IPS-18a (cell line): ENCODE data around the gene NBPF12.
"Not testable (repeated sequence)": the region's sequence is repeated elsewhere in the genome, so short reads cannot be mapped to it uniquely, and the experiment has no call there.

ENCODE experiments used
- H3K27ac ChIP-seq: one replicate; pipeline ENCODE4 v1.5.1; 2013; ENCODE audit warnings: low read length
- H3K27me3 ChIP-seq: one replicate; pipeline ENCODE4 v1.6.1; 2013; ENCODE audit warnings: mild to moderate bottlenecking, low read length; ENCODE audit not compliant: control insufficient read depth, insufficient read depth
- H3K36me3 ChIP-seq: one replicate; pipeline ENCODE4 v1.6.1; 2013; ENCODE audit warnings: low read depth, low read length; ENCODE audit not compliant: control insufficient read depth
- H3K4me1 ChIP-seq: one replicate; pipeline ENCODE4 v1.6.1; 2013; ENCODE audit warnings: low read depth, low read length; ENCODE audit not compliant: control insufficient read depth
- H3K4me3 ChIP-seq: one replicate; pipeline ENCODE4 v1.5.1; 2013; ENCODE audit warnings: low read length
- H3K9ac ChIP-seq: one replicate; pipeline ENCODE4 v1.6.1; 2013; ENCODE audit warnings: mild to moderate bottlenecking, low read length, moderate library complexity
- H3K9me3 ChIP-seq: one replicate; pipeline ENCODE4 v1.6.1; 2013; ENCODE audit warnings: low read depth, low read length; ENCODE audit not compliant: control insufficient read depth

The NBPF12 gene

DNA sequence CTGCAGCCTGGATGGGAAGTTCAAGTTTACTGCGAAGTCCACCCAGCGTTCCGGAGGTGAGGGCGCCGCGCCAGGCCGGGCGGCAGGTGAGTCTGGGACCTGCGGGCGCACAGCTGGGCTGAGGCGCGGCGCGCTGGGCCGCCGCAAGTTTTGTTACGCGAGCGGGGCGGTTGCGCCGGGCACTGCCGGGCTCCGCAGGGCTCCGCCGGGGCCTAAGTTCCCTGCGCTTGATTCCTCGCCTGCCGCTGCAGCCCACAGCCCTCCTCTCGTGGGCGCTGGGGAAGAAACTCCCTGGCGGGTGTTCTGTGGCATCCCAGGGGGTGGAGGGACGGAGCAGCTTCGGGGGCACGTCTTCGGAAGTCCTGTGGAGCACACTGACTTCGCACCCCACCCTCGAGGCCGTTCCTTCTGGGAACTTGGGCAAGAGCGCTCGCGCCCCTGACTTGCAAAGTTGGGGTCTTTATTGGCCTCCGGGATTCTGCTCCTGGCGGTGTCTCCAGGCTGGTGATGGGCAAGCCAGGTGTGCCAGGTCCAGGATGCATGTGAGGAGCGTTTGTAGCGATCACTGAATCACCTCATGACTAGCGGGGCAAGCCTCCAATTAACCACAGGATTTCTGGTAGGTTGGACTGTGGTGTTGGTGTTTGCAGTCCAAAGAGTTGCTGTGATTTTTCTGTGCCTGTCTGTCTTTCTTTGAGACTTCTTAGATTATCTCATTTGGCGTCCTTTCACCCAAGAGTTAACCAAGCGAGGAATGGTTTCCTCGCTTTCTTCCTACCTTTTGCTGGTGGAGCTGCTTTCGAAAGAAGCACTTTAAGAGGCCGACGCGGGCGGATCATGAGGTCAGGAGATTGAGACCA, 1.0 kb downstream of the NBPF12 start:
- not testable (repeated sequence) for H3K36me3 ChIP-seq, H3K4me1 ChIP-seq, H3K27ac ChIP-seq, H3K9me3 ChIP-seq, H3K27me3 ChIP-seq
- Histone ChIP-seq H3K9ac (peak overlapping the region; percentile 66), H3K4me3 (peak overlapping the region; percentile 62)

DNA sequence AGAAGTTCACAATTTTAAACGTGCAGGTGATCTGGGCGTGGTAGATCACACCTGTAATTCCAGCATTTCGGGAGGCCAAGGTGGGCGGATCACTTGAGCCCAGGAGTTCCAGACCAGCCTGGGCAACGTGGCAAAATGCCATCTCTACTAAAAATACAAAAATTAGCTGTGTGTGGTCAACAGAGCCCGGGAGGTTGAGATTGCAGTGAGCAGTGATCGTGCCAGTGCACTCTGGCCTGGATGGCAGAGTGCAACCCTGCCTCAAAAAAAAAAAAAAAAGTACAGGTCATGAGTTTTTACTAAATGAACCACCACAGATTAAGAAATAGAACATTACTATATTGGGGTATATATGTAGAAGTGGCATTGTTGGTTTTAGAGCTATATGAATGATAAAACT, 2.2 kb downstream of the NBPF12 start:
- not testable (repeated sequence) for H3K36me3 ChIP-seq, H3K9ac ChIP-seq, H3K4me3 ChIP-seq, H3K27ac ChIP-seq, H3K9me3 ChIP-seq, H3K27me3 ChIP-seq, H3K4me1 ChIP-seq

DNA sequence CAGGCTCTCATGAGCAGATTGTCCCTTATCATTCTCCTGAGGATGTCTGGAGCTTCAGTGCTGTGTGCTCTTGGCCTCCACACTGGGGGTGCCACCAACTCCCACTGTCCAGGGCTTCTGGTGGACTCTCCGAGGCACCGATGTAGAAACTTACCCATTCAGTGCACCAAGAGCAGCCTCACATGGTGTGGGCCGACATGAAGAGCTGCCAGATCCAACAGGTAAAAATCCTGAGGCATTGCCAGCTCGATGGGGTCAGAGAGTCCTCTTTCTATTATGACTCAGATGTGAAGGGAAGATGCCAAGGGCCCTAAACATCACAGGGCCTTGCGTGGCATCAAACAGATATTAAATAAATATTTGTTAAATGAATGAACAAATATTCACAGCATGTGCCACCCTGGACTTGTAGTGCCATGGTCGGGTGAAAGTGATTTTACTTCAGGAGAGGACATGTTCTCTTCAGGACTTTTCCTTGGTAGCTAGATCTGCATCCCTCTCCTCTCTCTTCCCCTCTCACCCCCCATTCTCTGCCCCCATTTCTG, 5.3 kb downstream of the NBPF12 start:
- H3K36me3 ChIP-seq, H3K9me3 ChIP-seq, H3K4me1 ChIP-seq, H3K9ac ChIP-seq, H3K4me3 ChIP-seq, H3K27me3 ChIP-seq, H3K27ac ChIP-seq: not testable (repeated sequence)

DNA sequence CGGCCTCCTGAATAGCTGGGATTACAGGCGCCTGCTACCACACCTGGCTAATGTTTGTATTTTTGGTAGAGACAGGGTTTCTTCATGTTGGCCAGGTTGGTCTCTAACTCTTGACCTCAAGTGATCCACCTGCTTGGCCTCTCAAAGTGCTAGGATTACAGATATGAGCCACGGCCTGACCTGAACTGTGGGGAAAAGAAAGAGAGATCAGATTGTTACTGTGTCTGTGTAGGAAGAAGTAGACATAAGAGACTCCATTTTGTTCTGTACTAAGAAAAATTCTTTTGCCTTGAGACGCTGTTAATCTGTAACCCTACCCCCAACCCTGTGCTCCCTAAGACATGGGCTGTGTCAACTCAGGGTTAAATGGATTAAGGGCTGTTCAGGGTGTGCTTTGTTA, 10.0 kb downstream of the NBPF12 start:
- H3K4me1 ChIP-seq, H3K9ac ChIP-seq, H3K27me3 ChIP-seq, H3K36me3 ChIP-seq, H3K4me3 ChIP-seq, H3K27ac ChIP-seq, H3K9me3 ChIP-seq: not testable (repeated sequence)

DNA sequence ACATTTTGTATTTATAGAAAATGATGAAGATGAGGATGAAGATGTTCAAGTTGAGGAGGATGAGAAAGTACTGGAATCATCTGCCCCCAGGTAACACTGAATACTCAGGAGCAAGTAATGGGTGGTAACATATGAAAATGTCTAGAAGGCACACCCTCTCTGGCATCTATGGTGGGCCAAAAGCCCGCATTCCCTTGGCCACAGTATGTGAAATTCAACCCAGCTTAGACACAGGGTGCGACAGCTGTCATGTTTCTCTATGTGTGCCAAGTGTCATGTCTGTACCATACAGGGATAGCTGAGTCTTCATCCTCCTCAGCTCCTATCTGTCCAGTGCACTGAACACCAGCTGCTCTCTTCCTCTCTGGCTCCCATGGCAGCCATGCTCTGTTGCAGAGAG, 26.2 kb downstream of the NBPF12 start:
- H3K9me3 ChIP-seq, H3K4me1 ChIP-seq, H3K27me3 ChIP-seq, H3K36me3 ChIP-seq, H3K27ac ChIP-seq, H3K9ac ChIP-seq, H3K4me3 ChIP-seq: not testable (repeated sequence)

DNA sequence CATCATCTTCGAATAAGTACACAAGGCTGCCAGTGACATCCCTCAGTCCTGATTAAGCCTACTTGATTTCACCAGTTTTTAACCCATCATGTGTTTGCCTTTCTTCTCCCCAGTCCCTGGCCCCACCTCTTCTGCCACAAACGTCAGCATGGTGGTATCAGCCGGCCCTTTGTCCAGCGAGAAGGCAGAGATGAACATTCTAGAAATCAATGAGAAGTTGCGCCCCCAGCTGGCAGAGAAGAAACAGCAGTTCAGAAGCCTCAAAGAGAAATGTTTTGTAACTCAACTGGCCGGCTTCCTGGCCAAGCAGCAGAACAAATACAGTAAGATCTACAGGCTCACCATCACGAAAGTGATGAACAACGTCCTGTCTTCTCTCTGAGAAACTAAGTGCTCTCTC, 28.2 kb downstream of the NBPF12 start:
- H3K4me3 ChIP-seq, H3K9me3 ChIP-seq, H3K36me3 ChIP-seq, H3K27ac ChIP-seq, H3K9ac ChIP-seq, H3K4me1 ChIP-seq, H3K27me3 ChIP-seq: not testable (repeated sequence)

DNA sequence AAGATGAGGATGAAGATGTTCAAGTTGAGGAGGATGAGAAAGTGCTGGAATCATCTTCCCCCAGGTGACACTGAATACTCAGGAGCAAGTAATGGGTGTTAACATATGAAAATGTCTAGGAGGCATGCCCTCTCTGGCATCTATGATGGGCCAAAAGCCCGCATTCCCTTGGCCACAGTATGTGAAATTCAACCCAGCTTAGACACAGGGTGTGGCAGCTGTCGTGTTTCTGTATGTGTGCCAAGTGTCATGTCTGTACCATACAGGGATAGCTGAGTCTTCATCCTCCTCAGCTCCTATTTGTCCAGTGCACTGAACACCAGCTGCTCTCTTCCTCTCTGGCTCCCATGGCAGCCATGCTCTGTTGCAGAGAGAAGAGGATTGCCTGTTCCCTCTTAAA, 32.5 kb downstream of the NBPF12 start:
- not testable (repeated sequence) for H3K36me3 ChIP-seq, H3K27ac ChIP-seq, H3K9ac ChIP-seq, H3K27me3 ChIP-seq, H3K4me3 ChIP-seq, H3K9me3 ChIP-seq, H3K4me1 ChIP-seq

DNA sequence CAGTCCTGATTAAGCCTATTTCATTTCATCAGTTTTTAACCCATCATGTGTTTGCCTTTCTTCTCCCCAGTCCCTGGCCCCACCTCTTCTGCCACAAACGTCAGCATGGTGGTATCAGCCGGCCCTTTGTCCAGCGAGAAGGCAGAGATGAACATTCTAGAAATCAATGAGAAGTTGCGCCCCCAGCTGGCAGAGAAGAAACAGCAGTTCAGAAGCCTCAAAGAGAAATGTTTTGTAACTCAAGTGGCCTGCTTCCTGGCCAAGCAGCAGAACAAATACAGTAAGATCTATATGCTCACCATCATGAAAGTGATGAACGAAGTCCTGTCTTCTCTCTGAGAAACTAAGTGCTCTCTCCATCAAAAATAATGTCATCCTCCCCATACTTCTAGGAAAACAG, 34.6 kb downstream of the NBPF12 start:
- not testable (repeated sequence) for H3K27me3 ChIP-seq

DNA sequence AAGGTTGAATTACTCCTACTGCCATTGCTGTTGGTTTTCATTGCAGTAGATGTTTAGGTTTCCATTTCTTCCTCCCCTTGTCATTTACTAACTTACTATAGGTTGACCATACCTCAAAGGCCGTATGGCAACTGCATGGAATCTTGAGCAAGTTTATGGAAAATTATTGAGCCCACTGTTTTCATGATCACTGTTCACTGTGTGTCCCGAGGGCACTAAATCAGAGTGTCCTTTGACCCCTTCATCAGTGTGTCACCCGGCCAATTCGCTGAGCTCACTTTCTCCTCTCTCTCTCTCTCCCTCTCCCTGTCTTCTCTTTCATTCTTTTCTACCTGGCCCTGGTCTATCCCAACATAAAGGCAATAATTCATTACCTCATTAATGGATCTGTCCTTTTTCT, 47.7 kb downstream of the NBPF12 start:
- not testable (repeated sequence) for H3K27me3 ChIP-seq, H3K27ac ChIP-seq, H3K9ac ChIP-seq, H3K9me3 ChIP-seq, H3K4me1 ChIP-seq, H3K4me3 ChIP-seq
- H3K36me3 ChIP-seq, result peaks cover 15% of the 10 kb centered on the region

More for the DNA sequence above, 34.6 kb downstream of the NBPF12 start:
- not testable (repeated sequence) for H3K9ac ChIP-seq, H3K4me3 ChIP-seq, H3K36me3 ChIP-seq, H3K27ac ChIP-seq, H3K9me3 ChIP-seq, H3K4me1 ChIP-seq

DNA sequence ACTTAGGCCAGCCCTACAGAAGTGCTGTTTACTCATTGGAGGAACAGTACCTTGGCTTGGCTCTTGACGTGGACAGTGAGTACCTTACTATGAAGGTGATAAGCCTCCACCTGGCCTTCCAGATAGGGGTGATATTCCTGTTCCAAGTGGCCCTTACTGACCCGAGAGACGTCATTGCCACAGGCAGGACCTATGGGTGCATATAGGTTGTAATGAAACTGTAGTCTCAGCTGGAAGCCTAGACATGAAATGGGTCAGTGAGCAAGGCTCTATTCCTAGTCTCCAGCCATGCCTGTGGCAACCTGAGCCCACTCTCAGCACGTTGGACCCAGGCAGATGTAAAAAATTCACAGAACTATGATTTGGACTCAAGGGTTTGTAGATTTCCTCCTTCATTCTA, 48.3 kb downstream of the NBPF12 start:
- not testable (repeated sequence) for H3K4me3 ChIP-seq, H3K27me3 ChIP-seq, H3K4me1 ChIP-seq, H3K9me3 ChIP-seq, H3K9ac ChIP-seq, H3K27ac ChIP-seq
- peaks cover 15% of the 10 kb centered on the region for H3K36me3 ChIP-seq

DNA sequence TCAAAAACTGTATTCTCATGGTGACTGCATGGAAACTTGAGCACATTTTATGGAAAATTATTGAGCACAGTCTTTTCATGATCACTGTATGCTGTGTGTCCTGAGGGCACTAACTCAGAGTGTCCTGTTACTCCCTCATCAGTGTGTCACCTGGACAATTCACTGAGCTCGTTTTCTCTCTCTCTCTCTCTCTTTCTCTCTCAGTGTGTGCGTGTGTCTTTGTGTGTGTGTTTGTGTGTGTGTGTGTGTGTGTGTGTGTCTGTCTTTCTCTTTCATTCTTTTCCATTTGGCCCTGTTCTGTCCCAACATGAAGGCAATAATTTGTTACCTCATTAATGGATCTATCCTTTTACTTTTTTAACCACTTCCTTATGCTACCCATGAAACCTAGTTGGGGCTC, 49.4 kb downstream of the NBPF12 start:
- H3K27me3 ChIP-seq, H3K4me1 ChIP-seq, H3K27ac ChIP-seq, H3K9me3 ChIP-seq, H3K9ac ChIP-seq, H3K4me3 ChIP-seq: not testable (repeated sequence)
- H3K36me3 ChIP-seq, result peaks cover 15% of the 10 kb centered on the region

DNA sequence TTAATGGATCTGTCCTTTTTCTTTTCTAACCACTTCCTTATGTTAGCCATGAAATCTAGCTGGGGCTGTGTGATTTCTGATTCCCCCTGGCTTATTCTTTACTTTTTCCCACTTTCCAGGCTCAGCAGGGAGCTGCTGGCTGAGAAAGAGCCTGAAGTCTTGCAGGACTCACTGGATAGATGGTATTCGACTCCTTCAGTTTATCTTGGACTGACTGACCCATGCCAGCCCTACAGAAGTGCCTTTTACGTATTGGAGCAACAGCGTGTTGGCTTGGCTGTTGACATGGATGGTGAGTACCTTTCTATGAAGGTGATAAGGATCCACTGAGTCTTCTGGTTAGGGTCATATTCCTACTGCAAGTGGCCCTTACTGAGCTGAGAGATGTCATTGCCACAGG, 51.3 kb downstream of the NBPF12 start:
- not testable (repeated sequence) for H3K4me1 ChIP-seq, H3K27ac ChIP-seq, H3K4me3 ChIP-seq, H3K9ac ChIP-seq, H3K27me3 ChIP-seq, H3K9me3 ChIP-seq
- peaks cover 15% of the 10 kb centered on the region for H3K36me3 ChIP-seq
